AG04450 (cell line): Measurements from ENCODE around the gene DTD1. TPM values are rescaled to one million over a fixed set of nuclear protein-coding genes. Genes with fewer than 3 reads are reported as not detected.

Source experiments
- CTCF ChIA-PET: fragments of 300-600, 350-600 bp; formaldehyde crosslinking; extraction: SDS; loops from one replicate; lab custom pipeline; 2022; ENCODE audit warnings: antibody characterized with exemption, inconsistent platforms; lab: Charles Lee
- POLR2A ChIA-PET: fragments of 350-600 bp; formaldehyde crosslinking; extraction: SDS; loops from one replicate; lab custom pipeline; 2021; ENCODE audit warnings: antibody characterized with exemption, inconsistent platforms; lab: Yijun Ruan, JAX
- DNase-seq: peaks from one replicate; pipeline ENCODE4 v3.0.0-alpha.2; 2011; ENCODE audit warnings: low read depth, low spot score
- H3K27ac ChIP-seq: one replicate; pipeline ENCODE4 v1.5.1; 2012; ENCODE audit warnings: low read depth, low read length, control low read depth
- H3K27me3 ChIP-seq: one replicate; pipeline ENCODE4 v1.6.0; 2012; ENCODE audit warnings: low read length; ENCODE audit not compliant: control insufficient read depth, insufficient read depth
- H3K4me3 ChIP-seq: 2 replicates; pipeline ENCODE4 v1.5.1; 2011; ENCODE audit warnings: mild to moderate bottlenecking, low read depth, low read length, control low read depth
- H3K9me3 ChIP-seq: 2 replicates; pipeline ENCODE4 v1.5.1; 2012; ENCODE audit warnings: low read length; ENCODE audit not compliant: control insufficient read depth, insufficient read depth
- polyA plus RNA-seq: library from polyadenylated mRNA; depleted of rRNA; stranded (reverse); fragments of >200 nt; gene quantifications from 2 replicates; pipeline ENCODE4 v1.2.3, GENCODE V29; 2011
- TF ChIP-seq, protein P1 (sequence below): IDR thresholded peaks from 2 replicates; pipeline ENCODE4 v1.5.1; 2011; ENCODE audit warnings: low read depth, low read length, control low read depth, inconsistent platforms

DTD1 gene
- polyA plus RNA-seq, 1 experiment, result 50.0 TPM

- CTCF ChIA-PET, result interaction anchor here (0.6 to 1.2 kb wide), 2 partner anchors 9 to 31 kb away, joined by 3 read pairs; no protein-coding TSS in a partner anchor
- Histone ChIP-seq H3K4me3 (no peak overlapping the region), H3K9me3 (no peaks in the 10 kb centered on the region), H3K27me3 (no peaks in the 10 kb centered on the region), H3K27ac (no peak overlapping the region)
- TF ChIP-seq, protein P1, sequence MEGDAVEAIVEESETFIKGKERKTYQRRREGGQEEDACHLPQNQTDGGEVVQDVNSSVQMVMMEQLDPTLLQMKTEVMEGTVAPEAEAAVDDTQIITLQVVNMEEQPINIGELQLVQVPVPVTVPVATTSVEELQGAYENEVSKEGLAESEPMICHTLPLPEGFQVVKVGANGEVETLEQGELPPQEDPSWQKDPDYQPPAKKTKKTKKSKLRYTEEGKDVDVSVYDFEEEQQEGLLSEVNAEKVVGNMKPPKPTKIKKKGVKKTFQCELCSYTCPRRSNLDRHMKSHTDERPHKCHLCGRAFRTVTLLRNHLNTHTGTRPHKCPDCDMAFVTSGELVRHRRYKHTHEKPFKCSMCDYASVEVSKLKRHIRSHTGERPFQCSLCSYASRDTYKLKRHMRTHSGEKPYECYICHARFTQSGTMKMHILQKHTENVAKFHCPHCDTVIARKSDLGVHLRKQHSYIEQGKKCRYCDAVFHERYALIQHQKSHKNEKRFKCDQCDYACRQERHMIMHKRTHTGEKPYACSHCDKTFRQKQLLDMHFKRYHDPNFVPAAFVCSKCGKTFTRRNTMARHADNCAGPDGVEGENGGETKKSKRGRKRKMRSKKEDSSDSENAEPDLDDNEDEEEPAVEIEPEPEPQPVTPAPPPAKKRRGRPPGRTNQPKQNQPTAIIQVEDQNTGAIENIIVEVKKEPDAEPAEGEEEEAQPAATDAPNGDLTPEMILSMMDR, result no peak
- POLR2A ChIA-PET, result no interaction called here
- no peak for DNase-seq
Measured at GRCh38 chr20:18692447-18692846, 104.6 kb downstream of the DTD1 start.

DNA sequence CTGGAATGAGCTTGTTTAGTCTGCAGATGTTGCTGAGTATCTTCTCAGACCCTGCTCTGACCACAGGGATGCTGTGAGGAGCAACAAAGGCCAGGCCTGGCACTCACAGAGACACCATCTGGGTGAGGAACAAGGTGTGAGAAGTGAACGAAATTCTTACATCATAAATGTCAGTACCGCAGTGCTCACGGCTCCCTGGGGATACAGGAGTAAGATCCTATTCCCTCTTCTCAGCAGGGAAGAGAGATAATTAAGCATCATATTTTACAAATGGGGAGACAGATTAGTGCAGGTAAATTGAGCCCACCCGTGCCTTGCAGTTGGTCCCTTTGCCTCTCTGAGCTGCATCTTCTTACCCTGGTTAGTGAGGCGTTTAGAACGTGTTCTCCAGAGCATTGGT, 106.2 kb downstream of the DTD1 start:
- ChIA-PET CTCF (no interaction called here), POLR2A (no interaction called here)
- TF ChIP-seq, protein P1, result no peak
- no peak overlapping the region for H3K4me3 ChIP-seq
- no peak for DNase-seq
- no peaks in the 10 kb centered on the region for H3K9me3 ChIP-seq
- H3K27me3 ChIP-seq, result no peaks in the 10 kb centered on the region
- H3K27ac ChIP-seq, result no peak overlapping the region

GRCh38 chr20:18695175-18695574, 107.3 kb downstream of the DTD1 start:
- POLR2A ChIA-PET, result no interaction called here
- no peak overlapping the region for H3K4me3 ChIP-seq
- H3K27ac ChIP-seq, result no peak overlapping the region
- no peaks in the 10 kb centered on the region for H3K27me3 ChIP-seq
- TF ChIP-seq, protein P1, result no peak
- CTCF ChIA-PET, result no interaction called here
- no peak for DNase-seq
- no peaks in the 10 kb centered on the region for H3K9me3 ChIP-seq

DNA sequence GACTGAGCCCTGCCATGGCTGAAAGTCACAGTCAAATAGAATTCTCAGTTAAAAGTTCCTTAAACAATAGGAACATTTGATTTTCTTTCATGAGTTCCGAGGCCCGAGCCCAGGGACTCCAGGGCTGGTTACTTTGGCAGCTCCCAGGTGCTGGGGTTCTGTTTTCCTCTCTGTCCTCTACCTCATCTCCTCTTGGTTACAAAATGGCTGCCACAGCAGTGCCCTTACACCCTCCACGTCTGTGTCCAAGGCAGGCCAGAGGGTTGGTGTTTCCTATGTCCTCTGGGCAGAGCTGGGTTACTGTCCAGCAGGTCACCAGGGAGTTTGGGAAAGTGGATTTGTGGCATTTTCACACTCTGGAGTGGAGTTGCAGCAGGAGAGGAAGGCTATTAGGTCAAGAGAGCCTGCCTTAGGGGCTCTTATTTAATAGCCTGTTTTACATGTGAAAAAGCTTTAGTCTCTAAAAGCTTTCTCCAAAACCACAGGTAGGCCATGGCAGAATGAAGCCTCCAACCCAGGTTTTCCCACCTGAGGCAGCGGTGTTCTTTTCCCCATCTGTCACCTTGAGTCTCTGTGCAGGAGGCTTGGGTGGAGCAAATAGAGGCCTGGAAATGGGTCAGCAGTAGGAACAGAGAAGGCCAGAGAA, 111.0 kb downstream of the DTD1 start:
- ChIA-PET CTCF (no interaction called here), POLR2A (no interaction called here)
- Histone ChIP-seq H3K9me3 (no peaks in the 10 kb centered on the region), H3K4me3 (no peak overlapping the region), H3K27ac (no peak overlapping the region), H3K27me3 (no peaks in the 10 kb centered on the region)
- DNase-seq, result no peak
- TF ChIP-seq, protein P1, result no peak

- TF ChIP-seq, protein P1, result no peak
- DNase-seq, result no peak
- Histone ChIP-seq H3K27ac (no peak overlapping the region), H3K4me3 (no peak overlapping the region), H3K9me3 (no peaks in the 10 kb centered on the region), H3K27me3 (no peaks in the 10 kb centered on the region)
- POLR2A ChIA-PET, result no interaction called here
- CTCF ChIA-PET, result interaction anchor here (1.1 kb wide), 1 partner anchor 9 kb away, joined by 3 read pairs; no protein-coding TSS in a partner anchor
Measured at GRCh38 chr20:18701969-18702368, 114.1 kb downstream of the DTD1 start.
